Measurements from ENCODE around the gene ZCWPW1. TPM values are rescaled to one million over a fixed set of nuclear protein-coding genes. Genes with fewer than 3 reads are reported as not detected.

Gene ZCWPW1
- total and polyA plus RNA-seq, 2 donors (not counting 1 experiment from before 2014, with no cell fraction given): 11.3 to 28.0 TPM

DNA sequence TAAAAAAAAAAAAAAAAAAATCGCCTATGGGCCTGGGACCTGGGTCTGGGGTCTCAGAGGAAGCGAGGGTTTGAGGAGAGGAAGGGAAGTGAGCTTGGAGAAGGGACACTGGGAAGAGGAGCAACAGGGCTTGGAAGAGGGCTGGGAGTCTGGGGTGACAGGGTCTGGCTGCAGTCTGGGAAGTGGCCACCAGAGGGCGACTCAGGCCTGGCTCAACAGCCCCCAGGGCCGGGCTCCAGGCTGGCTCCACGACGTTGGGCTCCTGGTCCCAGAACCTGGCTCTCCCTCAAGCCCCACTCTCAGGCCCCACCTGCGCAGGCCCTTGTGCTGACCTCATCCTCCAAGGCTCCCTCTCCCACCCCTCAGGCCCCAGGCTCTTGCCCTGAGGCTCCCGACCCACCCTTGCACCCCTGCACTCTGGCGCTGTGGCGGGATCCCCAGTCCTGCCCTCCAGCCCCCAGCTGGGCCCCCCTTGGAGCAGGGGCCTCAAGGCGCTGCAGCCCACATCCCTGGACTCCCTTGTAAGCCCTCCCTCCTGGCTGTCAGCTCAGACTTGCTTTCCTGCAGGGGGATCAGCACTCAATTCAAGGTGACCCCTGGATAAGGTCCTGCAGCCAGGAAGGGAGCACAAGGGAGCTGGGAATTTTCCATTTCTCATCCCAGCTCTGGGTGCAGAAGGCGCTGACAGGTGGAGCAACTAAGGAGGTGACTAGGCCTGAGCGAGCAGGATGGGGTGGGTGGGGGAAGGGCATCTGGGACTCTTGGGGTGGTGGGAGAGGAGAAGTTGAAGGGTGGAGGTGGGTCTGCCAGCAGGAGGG is 40.9 kb upstream of the ZCWPW1 start:
- Histone ChIP-seq H3K4me2 (replicated peaks; ENCODE audit: low read depth, low read length, poor library complexity, severe bottlenecking) (peak overlapping the region; percentile 17), H3K27me3 (replicated peaks in 1 of 4; ENCODE audit: control extremely low read depth in 1 of 4, control insufficient read depth in 3 of 4, insufficient read depth in 4 of 4, low read length in 3 of 4) (no peaks in the 10 kb centered on the region), H2AFZ (ENCODE audit: insufficient read depth, low read depth, low read length, poor library complexity, severe bottlenecking) (no peak overlapping the region), H4K20me1 (ENCODE audit: control insufficient read depth, insufficient read depth, low read length, poor library complexity, severe bottlenecking) (peaks cover 57% of the 10 kb centered on the region), H3K79me2 (ENCODE audit: control insufficient read depth, insufficient read depth, low read length) (peaks cover 25% of the 10 kb centered on the region), H3K4me1 (ENCODE audit: control insufficient read depth in 2 of 2, insufficient read depth in 2 of 2, low read length in 2 of 2) (peaks cover 9 to 21% of the 10 kb centered on the region in 2 donors), H3K27ac (ENCODE audit: low read length in 2 of 2) (no peak overlapping the region), H3K9me3 (ENCODE audit: control extremely low read depth in 1 of 3, control insufficient read depth in 2 of 3, insufficient read depth in 1 of 3, low read length in 2 of 3) (no peaks in the 10 kb centered on the region), H3K36me3 (replicated peaks in 1 of 2; ENCODE audit: control extremely low read depth in 1 of 2, control insufficient read depth in 1 of 2, extremely low read depth in 1 of 2, insufficient read depth in 2 of 2, low read length in 1 of 2) (peaks cover 4 to 48% of the 10 kb centered on the region in 2 experiments), H3K9ac (ENCODE audit: low read length) (no peak overlapping the region), H3K4me3 (ENCODE audit: control extremely low read depth in 1 of 5, extremely low read depth in 1 of 5, insufficient read depth in 1 of 5, low read depth in 2 of 5, low read length in 4 of 5) (no peak overlapping the region)
- ChIA-PET POLR2A (interaction anchor here (0.6 to 0.8 kb wide), 4 partner anchors 9 to 303 kb away, joined by 3 to 4 read pairs (median 4); partner anchors contain the start of gene TSC22D4), CTCF (interaction anchor here (0.7 to 4.3 kb wide), 30 partner anchors 8 to 383 kb away, joined by 3 to 80 read pairs (median 5); partner anchors contain the start of genes FBXO24, NYAP1, SLC12A9 and TSC22D4)
- 29% methylated on average over 9 of the region's 13 CpGs for WGBS (ENCODE audit: insufficient coverage)
- peaks cover 24% of the 10 kb centered on the region for H3K4me1 Mint-ChIP-seq
- ATAC-seq (ENCODE audit: low read depth) (peak; percentile 90), DNase-seq (peak; percentile 84)
- H3K9me3 Mint-ChIP-seq (ENCODE audit: insufficient read depth): no peaks in the 10 kb centered on the region
- intact Hi-C loops (cut with micrococcal nuclease): loop anchor here (1.0 to 10.0 kb wide), 5 partner anchors 10 to 256 kb away; partner anchors contain the start of genes NYAP1, POP7 and TSC22D4
- H3K4me3 Mint-ChIP-seq: no peak overlapping the region
- no peaks in the 10 kb centered on the region for H3K27me3 Mint-ChIP-seq
- TF ChIP-seq, protein P1, sequence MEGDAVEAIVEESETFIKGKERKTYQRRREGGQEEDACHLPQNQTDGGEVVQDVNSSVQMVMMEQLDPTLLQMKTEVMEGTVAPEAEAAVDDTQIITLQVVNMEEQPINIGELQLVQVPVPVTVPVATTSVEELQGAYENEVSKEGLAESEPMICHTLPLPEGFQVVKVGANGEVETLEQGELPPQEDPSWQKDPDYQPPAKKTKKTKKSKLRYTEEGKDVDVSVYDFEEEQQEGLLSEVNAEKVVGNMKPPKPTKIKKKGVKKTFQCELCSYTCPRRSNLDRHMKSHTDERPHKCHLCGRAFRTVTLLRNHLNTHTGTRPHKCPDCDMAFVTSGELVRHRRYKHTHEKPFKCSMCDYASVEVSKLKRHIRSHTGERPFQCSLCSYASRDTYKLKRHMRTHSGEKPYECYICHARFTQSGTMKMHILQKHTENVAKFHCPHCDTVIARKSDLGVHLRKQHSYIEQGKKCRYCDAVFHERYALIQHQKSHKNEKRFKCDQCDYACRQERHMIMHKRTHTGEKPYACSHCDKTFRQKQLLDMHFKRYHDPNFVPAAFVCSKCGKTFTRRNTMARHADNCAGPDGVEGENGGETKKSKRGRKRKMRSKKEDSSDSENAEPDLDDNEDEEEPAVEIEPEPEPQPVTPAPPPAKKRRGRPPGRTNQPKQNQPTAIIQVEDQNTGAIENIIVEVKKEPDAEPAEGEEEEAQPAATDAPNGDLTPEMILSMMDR (IDR thresholded peaks at IDR 0.05): peak; percentile 87
- no peak for TF ChIP-seq EZH2 (IDR thresholded peaks at IDR 0.05; ENCODE audit: borderline replicate concordance, insufficient read depth, low read depth, low read length, poor library complexity, severe bottlenecking)
- peak overlapping the region; percentile 53 for H3K27ac Mint-ChIP-seq

Measured in B cell (primary cell).